Brain microvascular endothelial cell (primary cell): ENCODE results near the gene TRIM54.
A peak's percentile ranks its signal among the peaks of the same experiment; 100 is the strongest.

ENCODE experiments used
- DNase-seq: peaks from one replicate; pipeline ENCODE4 v3.0.0-alpha.2; 2020
- H3K27ac ChIP-seq: fragments of 250-450 bp; sonication (Bioruptor Pico); 2 replicates; pipeline ENCODE4 v1.5.1; 2020; ENCODE audit warnings: mild to moderate bottlenecking, moderate library complexity
- H3K27me3 ChIP-seq: fragments of 250-450 bp; sonication (Bioruptor Pico); replicated peaks from 2 replicates; pipeline ENCODE4 v1.5.1; 2020; ENCODE audit warnings: mild to moderate bottlenecking
- H3K36me3 ChIP-seq: fragments of 250-450 bp; sonication (Bioruptor Pico); replicated peaks from 2 replicates; pipeline ENCODE4 v1.5.1; 2020; ENCODE audit warnings: mild to moderate bottlenecking
- H3K4me3 ChIP-seq: 2 replicates; pipeline ENCODE4 v1.5.1; 2011; ENCODE audit warnings: low read depth, mild to moderate bottlenecking, control low read depth, low read length, moderate library complexity
- CTCF ChIP-seq: IDR thresholded peaks from 2 replicates; pipeline ENCODE4 v1.5.1; 2011; ENCODE audit warnings: low read depth, mild to moderate bottlenecking, moderate library complexity, low read length, control low read depth, inconsistent platforms; ENCODE audit errors: missing control alignments
- in situ Hi-C: cut with HindIII; loops from 2 replicates; pipeline ENCODE4 v1.10.0; 2017; ENCODE audit warnings: low sequenced_read_pairs, low pct_ligation_motif_present

Gene TRIM54

GRCh38 chr2:27322766-27323595, 40.8 kb downstream of the TRIM54 start, which contains the start of gene MPV17:
MPV17 (minus strand) TSS chr2:27323097; CDS start chr2:27322517, 580 bp downstream.
- in situ Hi-C loops: no loop called here

GRCh38 chr2:27323596-27324285, 41.5 kb downstream of the TRIM54 start:
- TF ChIP-seq CTCF: no peak
- Histone ChIP-seq H3K4me3 (peak overlapping the region; percentile 92), H3K27me3 (no peaks in the 10 kb centered on the region), H3K27ac (peak overlapping the region; percentile 91), H3K36me3 (peaks cover 24% of the 10 kb centered on the region)
- DNase-seq: no peak
- in situ Hi-C loops: no loop called here

More at GRCh38 chr2:27322766-27323595, 40.8 kb downstream of the TRIM54 start, which contains the start of gene MPV17:
- TF ChIP-seq CTCF: no peak
- H3K36me3 ChIP-seq: peaks cover 16% of the 10 kb centered on the region
- H3K4me3 ChIP-seq: peak within 1 kb of the TSS; percentile 92
- peak within 1 kb of the TSS; percentile 91 for H3K27ac ChIP-seq
- DNase-seq: peak; percentile 86
- H3K27me3 ChIP-seq: no peaks in the 10 kb centered on the region

GRCh38 chr2:27324720-27325119, 42.5 kb downstream of the TRIM54 start:
- Histone ChIP-seq H3K27ac (no peak overlapping the region), H3K36me3 (peaks cover 33% of the 10 kb centered on the region), H3K4me3 (no peak overlapping the region), H3K27me3 (no peaks in the 10 kb centered on the region)
- in situ Hi-C loops: no loop called here
- TF ChIP-seq CTCF: no peak
- DNase-seq: no peak

- Histone ChIP-seq H3K27me3 (no peaks in the 10 kb centered on the region), H3K36me3 (peaks cover 55% of the 10 kb centered on the region), H3K4me3 (no peak overlapping the region), H3K27ac (no peak overlapping the region)
- no peak for TF ChIP-seq CTCF
- DNase-seq: no peak
- in situ Hi-C loops: no loop called here
Measured at GRCh38 chr2:27335311-27335710, 53.1 kb downstream of the TRIM54 start.

GRCh38 chr2:27336173-27336572, 53.9 kb downstream of the TRIM54 start:
- no peak overlapping the region for H3K27ac ChIP-seq
- H3K4me3 ChIP-seq: no peak overlapping the region
- TF ChIP-seq CTCF: no peak
- no peaks in the 10 kb centered on the region for H3K27me3 ChIP-seq
- DNase-seq: no peak
- in situ Hi-C loops: no loop called here
- H3K36me3 ChIP-seq: peaks cover 55% of the 10 kb centered on the region
